ENCODE data around the gene PDAP1. TPM values are rescaled to one million over a fixed set of nuclear protein-coding genes. Genes with fewer than 3 reads are reported as not detected.
"Not testable (repeated sequence)": the region's sequence is repeated elsewhere in the genome, so short reads cannot be mapped to it uniquely, and the experiment has no call there.

Gene PDAP1
- total RNA-seq, 1 donor from 2014 or later = 160 TPM

DNA sequence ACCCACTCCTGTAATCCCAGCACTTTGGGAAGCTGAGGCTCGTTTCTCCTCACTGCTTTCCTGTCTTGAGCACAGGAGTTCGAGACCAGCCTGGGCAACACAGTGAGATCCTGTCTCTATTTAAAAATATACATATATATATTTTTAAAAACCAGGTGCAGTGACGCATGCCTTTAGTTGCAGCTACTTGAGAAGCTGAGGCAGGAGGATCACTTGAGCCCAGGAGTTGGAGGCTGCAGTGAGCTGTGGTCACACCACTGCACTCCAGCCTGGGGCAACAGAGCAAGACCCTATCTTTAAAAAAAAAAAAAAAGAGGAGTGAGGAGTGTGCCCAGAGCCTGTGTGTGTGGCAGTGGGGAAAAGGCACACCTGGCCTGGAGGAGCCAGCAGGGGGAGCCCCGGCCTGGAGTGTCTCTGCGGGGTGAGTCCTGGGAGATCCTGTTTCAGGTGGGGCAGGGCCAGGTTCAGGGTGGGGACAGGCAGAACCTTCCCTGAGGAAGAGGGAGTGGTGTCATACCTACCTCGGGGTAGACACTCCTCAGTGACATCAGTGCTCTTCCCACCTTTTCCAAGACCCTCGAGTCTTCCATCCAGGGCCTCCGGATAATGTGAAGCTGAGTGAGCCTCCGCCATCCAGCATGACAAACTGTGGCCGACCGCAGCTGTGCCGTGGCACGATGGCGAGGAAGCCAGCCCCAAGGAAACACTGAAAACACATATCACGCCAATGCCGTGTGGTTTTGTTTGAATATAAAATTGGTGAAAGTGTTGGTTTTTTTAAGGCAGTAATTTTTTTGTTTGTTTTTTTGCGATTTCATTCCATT, 42.9 kb downstream of the PDAP1 start:
- Mint-ChIP-seq H3K27me3 (ENCODE audit: insufficient read depth) (no peaks in the 10 kb centered on the region), H3K4me3 (no peak overlapping the region), H3K4me1 (ENCODE audit: low read depth) (peaks cover 14% of the 10 kb centered on the region), H3K9me3 (no peaks in the 10 kb centered on the region), H3K36me3 (ENCODE audit: low read depth) (peaks cover 41% of the 10 kb centered on the region), H3K27ac (no peak overlapping the region)
- peak; percentile 49 for DNase-seq (ENCODE audit: low spot score)
- intact Hi-C loops (cut with micrococcal nuclease) = loop anchor here (1.0 kb wide), 2 partner anchors 22 to 50 kb away; no protein-coding TSS in a partner anchor

DNA sequence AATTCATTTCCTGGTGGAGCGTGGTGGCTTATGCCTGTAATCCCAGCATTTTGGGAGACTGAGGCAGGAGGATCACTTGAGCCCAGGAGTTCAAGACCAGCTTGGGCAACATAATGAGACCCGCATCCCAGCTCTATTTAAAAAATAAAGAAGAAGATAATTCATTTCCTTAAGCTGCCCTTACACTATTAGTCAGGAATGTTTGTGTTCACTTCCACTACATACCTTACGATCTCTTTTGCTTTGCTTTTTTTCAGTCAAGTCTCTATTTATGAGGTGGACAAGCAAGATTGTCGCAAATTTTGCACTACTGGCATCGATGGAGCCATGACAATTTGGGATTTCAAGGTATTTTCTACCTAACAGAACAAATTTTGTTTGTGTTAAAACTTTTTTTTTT, 45.1 kb downstream of the PDAP1 start:
- no peaks in the 10 kb centered on the region for H3K4me1 Mint-ChIP-seq (ENCODE audit: low read depth)
- no peak overlapping the region for H3K4me3 Mint-ChIP-seq
- H3K9me3 Mint-ChIP-seq = no peaks in the 10 kb centered on the region
- no peak overlapping the region for H3K27ac Mint-ChIP-seq
- no peaks in the 10 kb centered on the region for H3K27me3 Mint-ChIP-seq (ENCODE audit: insufficient read depth)
- DNase-seq (ENCODE audit: low spot score) = no peak
- H3K36me3 Mint-ChIP-seq (ENCODE audit: low read depth) = peaks cover 44% of the 10 kb centered on the region
- intact Hi-C loops (cut with micrococcal nuclease) = no loop called here

DNA sequence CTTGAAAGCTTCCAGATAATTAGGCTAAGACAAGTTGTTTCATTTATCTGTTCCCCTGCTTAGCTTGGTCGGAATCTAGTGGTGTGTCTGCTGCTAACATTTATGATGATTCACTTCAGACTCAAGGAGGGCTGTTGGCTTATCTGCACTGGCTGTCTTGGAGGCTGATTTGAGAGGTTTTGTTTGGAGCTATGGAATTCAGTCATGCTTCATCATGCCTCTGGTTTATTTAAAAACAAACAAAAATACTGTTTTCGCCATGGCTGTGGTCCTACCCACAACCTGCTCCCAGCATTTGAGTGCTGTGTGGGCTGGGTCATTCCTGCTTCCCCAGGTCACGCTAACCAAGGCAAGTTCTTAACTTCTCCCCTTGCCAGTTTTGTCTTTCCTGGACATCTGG, 45.6 kb downstream of the PDAP1 start:
- intact Hi-C loops (cut with micrococcal nuclease) = no loop called here
- Mint-ChIP-seq H3K27me3 (ENCODE audit: insufficient read depth) (no peaks in the 10 kb centered on the region), H3K4me3 (no peak overlapping the region), H3K4me1 (ENCODE audit: low read depth) (no peaks in the 10 kb centered on the region), H3K9me3 (no peaks in the 10 kb centered on the region), H3K27ac (no peak overlapping the region), H3K36me3 (ENCODE audit: low read depth) (peaks cover 49% of the 10 kb centered on the region)
- DNase-seq (ENCODE audit: low spot score) = no peak

DNA sequence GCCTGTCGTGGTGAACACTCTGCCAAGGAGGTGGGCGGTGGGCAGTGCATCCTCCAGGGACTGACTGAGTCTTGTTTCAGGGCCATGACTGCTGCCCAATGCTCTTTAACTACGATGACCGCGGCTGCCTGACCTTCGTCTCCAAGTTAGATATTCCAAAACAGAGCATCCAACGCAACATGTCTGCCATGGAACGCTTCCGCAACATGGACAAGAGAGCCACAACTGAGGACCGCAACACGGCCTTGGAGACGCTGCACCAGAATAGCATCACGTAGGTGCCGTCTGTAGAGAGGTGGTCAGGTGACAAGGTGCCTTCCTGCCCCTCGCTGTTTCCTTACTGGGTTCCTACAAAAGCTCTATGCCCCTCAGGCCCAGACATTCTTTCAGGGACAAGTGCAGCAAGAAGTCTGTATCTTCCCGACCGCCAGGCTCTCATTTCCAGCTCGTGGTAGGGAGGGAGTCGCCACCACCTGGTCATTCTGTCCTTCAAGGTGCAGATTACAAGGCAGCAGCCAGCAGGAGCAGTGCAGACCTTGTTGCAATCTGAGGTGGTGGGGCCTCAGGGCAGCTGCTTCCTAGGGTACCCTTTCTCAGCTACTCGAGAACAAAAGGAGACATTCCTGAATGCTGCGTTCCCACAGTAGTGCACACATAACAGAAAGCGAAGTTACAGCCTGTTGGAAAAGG, 48.8 kb downstream of the PDAP1 start:
- Mint-ChIP-seq H3K4me1 (ENCODE audit: low read depth) (no peaks in the 10 kb centered on the region), H3K27ac (no peak overlapping the region), H3K27me3 (ENCODE audit: insufficient read depth) (no peaks in the 10 kb centered on the region), H3K36me3 (ENCODE audit: low read depth) (peaks cover 42% of the 10 kb centered on the region), H3K4me3 (no peak overlapping the region), H3K9me3 (no peaks in the 10 kb centered on the region)
- intact Hi-C loops (cut with micrococcal nuclease) = no loop called here
- no peak for DNase-seq (ENCODE audit: low spot score)

DNA sequence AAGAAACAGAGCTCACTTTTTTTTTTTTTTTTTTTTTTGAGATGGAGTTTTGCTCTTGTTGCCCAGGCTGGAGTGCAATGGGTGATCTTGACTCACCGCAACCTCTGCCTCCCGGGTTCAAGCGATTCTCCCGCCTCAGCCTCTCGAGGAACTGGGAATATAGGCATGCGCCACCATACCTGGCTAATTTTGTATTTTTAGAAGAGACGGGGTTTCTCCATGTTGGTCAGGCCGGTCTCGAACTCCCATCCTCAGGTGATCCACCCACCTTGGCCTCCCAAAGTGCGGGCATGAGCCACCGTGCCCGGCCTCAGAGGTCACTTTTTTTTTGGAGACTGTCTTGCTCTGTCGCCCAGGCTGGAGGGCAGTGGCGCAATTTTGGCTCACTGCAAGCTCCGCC, 49.9 kb downstream of the PDAP1 start:
- not testable (repeated sequence) for H3K27me3 Mint-ChIP-seq (ENCODE audit: insufficient read depth)

DNA sequence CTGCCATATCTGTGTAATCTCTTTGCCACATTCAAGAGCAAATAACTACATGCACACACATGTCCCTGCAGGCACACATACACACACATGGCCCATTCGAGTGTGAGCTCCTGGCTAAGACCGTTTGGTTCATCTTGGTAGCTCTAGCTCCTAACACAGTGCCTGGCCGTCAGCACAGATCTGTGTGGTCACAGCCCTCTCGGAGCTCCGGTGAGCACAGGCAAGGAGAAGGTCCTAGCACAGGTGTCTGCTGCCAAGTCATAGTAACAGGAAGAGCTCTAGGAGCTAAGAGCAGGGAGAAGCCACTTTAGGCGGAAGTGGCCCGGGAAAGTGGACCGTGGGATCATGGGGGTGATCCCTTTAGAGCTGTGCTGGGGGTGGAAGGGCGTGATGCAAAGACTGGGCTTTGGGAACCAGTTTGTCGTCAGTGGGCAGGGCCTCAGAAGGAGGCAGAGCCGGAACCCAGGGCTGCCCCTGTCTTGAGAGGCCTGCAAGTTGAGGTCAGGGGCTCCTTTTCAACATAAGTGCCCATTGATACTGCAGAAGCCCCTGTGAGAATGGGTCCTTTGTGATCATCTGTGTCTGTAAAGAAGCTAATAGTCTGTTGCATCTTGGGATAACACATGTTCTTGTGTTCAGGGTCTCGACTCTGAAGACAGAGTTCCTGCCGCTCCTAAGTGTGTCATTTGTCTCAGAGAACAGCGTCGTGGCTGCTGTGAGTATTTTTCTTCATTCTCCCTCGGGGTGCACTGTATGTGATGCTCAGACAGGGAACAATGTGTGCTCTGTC, 50.5 kb downstream of the PDAP1 start:
- H3K36me3 Mint-ChIP-seq (ENCODE audit: low read depth) = peaks cover 35% of the 10 kb centered on the region
- no peak for DNase-seq (ENCODE audit: low spot score)
- no peak overlapping the region for H3K27ac Mint-ChIP-seq
- no peaks in the 10 kb centered on the region for H3K4me1 Mint-ChIP-seq (ENCODE audit: low read depth)
- H3K4me3 Mint-ChIP-seq = no peak overlapping the region
- no peaks in the 10 kb centered on the region for H3K9me3 Mint-ChIP-seq
- no peaks in the 10 kb centered on the region for H3K27me3 Mint-ChIP-seq (ENCODE audit: insufficient read depth)
- intact Hi-C loops (cut with micrococcal nuclease) = no loop called here

More for the DNA sequence above, 49.9 kb downstream of the PDAP1 start:
- H3K4me3 Mint-ChIP-seq; H3K9me3 Mint-ChIP-seq; intact Hi-C loops (cut with micrococcal nuclease); H3K4me1 Mint-ChIP-seq (ENCODE audit: low read depth); DNase-seq (ENCODE audit: low spot score); H3K27ac Mint-ChIP-seq: not testable (repeated sequence)
- H3K36me3 Mint-ChIP-seq (ENCODE audit: low read depth) = peaks cover 38% of the 10 kb centered on the region

DNA sequence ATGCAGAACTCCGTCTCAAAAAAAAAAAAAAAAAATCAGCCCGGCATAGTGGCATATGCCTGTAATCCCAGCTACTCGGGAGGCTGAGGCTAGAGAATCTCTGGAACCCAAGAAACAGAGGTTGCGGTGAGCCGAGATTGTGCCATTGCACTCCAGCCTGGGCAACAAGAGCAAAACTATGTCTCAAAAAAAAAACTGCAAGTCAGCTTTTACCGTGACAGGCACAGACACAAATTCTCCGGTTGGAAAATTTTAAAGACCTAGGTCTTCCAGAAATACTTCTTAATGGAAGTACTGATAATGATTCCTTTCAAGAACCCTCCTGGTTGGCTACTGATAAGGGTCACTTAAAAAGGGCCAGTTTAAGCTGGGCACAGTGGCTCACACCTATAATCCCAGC, 53.3 kb downstream of the PDAP1 start:
- Mint-ChIP-seq H3K27ac (no peak overlapping the region), H3K9me3 (no peaks in the 10 kb centered on the region), H3K4me1 (ENCODE audit: low read depth) (no peaks in the 10 kb centered on the region), H3K4me3 (no peak overlapping the region), H3K36me3 (ENCODE audit: low read depth) (peaks cover 42% of the 10 kb centered on the region), H3K27me3 (ENCODE audit: insufficient read depth) (no peaks in the 10 kb centered on the region)
- intact Hi-C loops (cut with micrococcal nuclease) = no loop called here
- DNase-seq (ENCODE audit: low spot score) = no peak

DNA sequence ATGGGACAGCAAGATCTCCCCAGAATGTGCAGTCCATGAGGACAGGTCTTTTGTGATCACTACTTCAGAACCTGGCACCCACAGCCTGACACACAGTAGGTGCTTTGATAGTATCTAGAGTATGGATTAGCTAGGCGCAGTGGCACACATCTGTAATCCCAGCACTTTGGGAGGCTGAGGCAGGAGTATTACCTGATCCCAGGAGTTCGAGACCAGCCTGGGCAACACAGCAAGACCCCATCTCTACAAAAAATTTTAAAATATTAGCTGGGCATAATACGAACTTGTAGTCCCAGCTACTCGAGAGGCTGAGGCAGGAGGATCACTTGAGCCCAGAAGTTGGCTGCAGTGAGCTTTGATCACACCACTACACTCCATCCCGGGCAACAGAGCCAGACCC, 56.1 kb downstream of the PDAP1 start:
- Mint-ChIP-seq H3K9me3 (no peaks in the 10 kb centered on the region), H3K27ac (no peak overlapping the region), H3K4me1 (ENCODE audit: low read depth) (no peaks in the 10 kb centered on the region), H3K36me3 (ENCODE audit: low read depth) (peaks cover 34% of the 10 kb centered on the region), H3K27me3 (ENCODE audit: insufficient read depth) (no peaks in the 10 kb centered on the region), H3K4me3 (no peak overlapping the region)
- intact Hi-C loops (cut with micrococcal nuclease) = no loop called here
- no peak for DNase-seq (ENCODE audit: low spot score)

DNA sequence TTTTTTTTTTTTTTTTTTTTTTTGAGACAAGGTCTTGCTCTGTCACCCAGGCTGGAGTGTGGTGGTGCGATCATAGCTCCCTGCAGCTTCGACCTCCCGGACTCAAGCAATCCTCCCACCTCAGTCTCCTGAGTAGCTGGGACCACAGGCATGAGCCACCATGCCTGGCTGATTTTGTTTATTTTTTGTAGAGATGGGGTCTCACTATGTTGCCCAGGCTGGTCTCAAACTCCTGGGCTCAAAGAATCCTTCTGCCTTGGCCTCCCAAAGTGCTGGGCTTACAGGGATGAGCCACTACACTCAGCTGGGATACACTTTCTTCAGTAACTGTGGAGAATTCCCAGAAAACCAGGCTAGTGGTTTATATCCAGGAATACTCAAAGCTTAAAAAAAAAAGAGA, 57.8 kb downstream of the PDAP1 start:
- intact Hi-C loops (cut with micrococcal nuclease); H3K9me3 Mint-ChIP-seq; H3K27me3 Mint-ChIP-seq (ENCODE audit: insufficient read depth); H3K27ac Mint-ChIP-seq; DNase-seq (ENCODE audit: low spot score); H3K4me1 Mint-ChIP-seq (ENCODE audit: low read depth); H3K4me3 Mint-ChIP-seq: not testable (repeated sequence)
- H3K36me3 Mint-ChIP-seq (ENCODE audit: low read depth) = peaks cover 31% of the 10 kb centered on the region

Other genes with a start within 250 kb of the PDAP1 start
- gene KPNA7, start 200.5 kb downstream of the PDAP1 start, total RNA-seq = not detected in 2 replicates
- not detected in 2 replicates for gene MYH16, start 135.8 kb downstream of the PDAP1 start, total RNA-seq
- 72.4 and 75.9 TPM in 2 replicates for gene ARPC1A, start 82.7 kb downstream of the PDAP1 start, total RNA-seq
- 254 and 256 TPM in 2 replicates for gene ARPC1B, start 33.9 kb downstream of the PDAP1 start, total RNA-seq
- gene BUD31, start 372 bp upstream of the PDAP1 start, total RNA-seq = 132 and 145 TPM in 2 replicates
- gene PTCD1, start 30.2 kb upstream of the PDAP1 start, total RNA-seq = 13.7 and 16.0 TPM in 2 replicates
- 92.3 and 93.2 TPM in 2 replicates for gene CPSF4, start 30.3 kb upstream of the PDAP1 start, total RNA-seq
- 392 and 397 TPM in 2 replicates for gene ATP5MF, start 57.6 kb upstream of the PDAP1 start, total RNA-seq
- gene ZNF789, start 64.3 kb upstream of the PDAP1 start, total RNA-seq = 19.6 and 22.4 TPM in 2 replicates
- gene ZNF394, start 91.7 kb upstream of the PDAP1 start, total RNA-seq = 38.3 and 40.8 TPM in 2 replicates
- 8.0 and 8.1 TPM in 2 replicates for gene ZKSCAN5, start 96.1 kb upstream of the PDAP1 start, total RNA-seq
- gene FAM200A, start 143.5 kb upstream of the PDAP1 start, total RNA-seq = 4.7 and 5.2 TPM in 2 replicates
- gene ZNF655, start 150.0 kb upstream of the PDAP1 start, total RNA-seq = 77.9 and 79.9 TPM in 2 replicates
- gene TMEM225B, start 189.7 kb upstream of the PDAP1 start, total RNA-seq = 0.60 and 0.64 TPM in 2 replicates
- gene ZSCAN25, start 208.3 kb upstream of the PDAP1 start, total RNA-seq = 31.5 and 32.9 TPM in 2 replicates

Measured in activated T-helper 1 cell treated with anti-CD3 and anti-CD28 coated beads, Interleukin-12 subunit alpha, Interleukin-12 subunit beta, Interleukin-2, Interleukin-4 antibody, amounts not matched to agents 30 ng/mL and 10 ng/mL and 1 ng/mL, durations not matched to agents 14 hours and 24 hours and 36 hours (primary cell).